NCI-H1105 treated with DMSO at 0.1 percent for 48 hours (cell line): ENCODE measurements around the gene MICOS13.

Experiments used
- DNase-seq: peaks from one replicate; lab custom pipeline; 2025; lab: John Stamatoyannopoulos, UW

MICOS13 gene

GRCh38 chr19:5628461-5628860 is 51.9 kb downstream of the MICOS13 start:
- DNase-seq: no peak
